Suprapubic skin (tissue), 3 donors: ENCODE data around the gene EZR.

Experiments used
- CTCF ChIP-seq, 2 donors: fragments of 200-600 bp in 1 of 2; fragments of 450-650 bp in 1 of 2; sonication (generic) in 1 of 2; IDR thresholded peaks; one replicate each; pipeline ENCODE4 v1.5.1; 2016 to 2019; ENCODE audit warnings: antibody characterized with exemption in 2 of 2, mild to moderate bottlenecking in 1 of 2, moderate library complexity in 1 of 2
- POLR2A ChIP-seq, 2 donors: fragments of 450-650 bp; IDR thresholded peaks; one replicate each; pipeline ENCODE4 v1.6.1; 2017; ENCODE audit warnings: antibody characterized with exemption in 2 of 2, mild to moderate bottlenecking in 2 of 2, moderate library complexity in 2 of 2

- TF ChIP-seq POLR2A (IDR thresholded peaks at IDR 0.05), result no peak
- TF ChIP-seq CTCF (IDR thresholded peaks at IDR 0.05), result no peak
Measured at GRCh38 chr6:158805698-158806377, 13.3 kb downstream of the EZR start.
